GM19372 (cell line): ENCODE results near the gene OMP.
"Not testable (repeated sequence)": the region's sequence is repeated elsewhere in the genome, so short reads cannot be mapped to it uniquely, and the experiment has no call there.

Experiments
- ATAC-seq: cut with Tn5 transposase; IDR thresholded peaks from one replicate; pipeline ENCODE4 v1.9.1; 2021; ENCODE audit warnings: mild to moderate bottlenecking, low read depth, moderate library complexity; ENCODE audit not compliant: unreplicated experiment

OMP gene

GRCh38 chr11:77102246-77103210 is at the start of gene OMP:
TSS of gene OMP (plus strand) at chr11:77102840. CDS start at chr11:77102840, 0 bp downstream.
- ATAC-seq = no peak

- ATAC-seq = no peak
Measured at GRCh38 chr11:77053217-77054015, 49.2 kb upstream of the OMP start.

GRCh38 chr11:77054084-77054483 is 48.6 kb upstream of the OMP start:
- ATAC-seq = no peak

- no peak for ATAC-seq
Measured at GRCh38 chr11:77055101-77055561, 47.5 kb upstream of the OMP start.

GRCh38 chr11:77055913-77056312 is 46.7 kb upstream of the OMP start:
- no peak for ATAC-seq

GRCh38 chr11:77056814-77057402 is 45.7 kb upstream of the OMP start:
- ATAC-seq = no peak

GRCh38 chr11:77057938-77058474 is 44.6 kb upstream of the OMP start:
- ATAC-seq = no peak

- no peak for ATAC-seq
Measured at GRCh38 chr11:77058900-77059299, 43.7 kb upstream of the OMP start.

GRCh38 chr11:77059806-77060205 is 42.8 kb upstream of the OMP start:
- no peak for ATAC-seq

- ATAC-seq = no peak
Measured at GRCh38 chr11:77060234-77060633, 42.4 kb upstream of the OMP start.

- not testable (repeated sequence) for ATAC-seq
Measured at GRCh38 chr11:77061258-77061657, 41.4 kb upstream of the OMP start.

- no peak for ATAC-seq
Measured at GRCh38 chr11:77062924-77063323, 39.7 kb upstream of the OMP start.

GRCh38 chr11:77063407-77063806 is 39.2 kb upstream of the OMP start:
- ATAC-seq = no peak

GRCh38 chr11:77063861-77064260 is 38.8 kb upstream of the OMP start:
- ATAC-seq = no peak

- ATAC-seq = no peak
Measured at GRCh38 chr11:77064648-77065217, 37.9 kb upstream of the OMP start.

GRCh38 chr11:77065878-77066228 is 36.8 kb upstream of the OMP start:
- no peak for ATAC-seq

- peak; percentile 90 for ATAC-seq
Measured at GRCh38 chr11:77066229-77067042, 36.2 kb upstream of the OMP start, which contains the start of gene CAPN5. TSS of gene CAPN5 (plus strand) at chr11:77066971. CDS start at chr11:77084887, 17,916 bp downstream.

- no peak for ATAC-seq
Measured at GRCh38 chr11:77067861-77068443, 34.7 kb upstream of the OMP start.
